OCI-LY1 (cell line): ENCODE data around the gene PNN.
"Not testable (repeated sequence)": the region's sequence is repeated elsewhere in the genome, so short reads cannot be mapped to it uniquely, and the experiment has no call there.

Source experiments
- EZH2 ChIP-seq: fragments of 200-600 bp; sonication (generic), shearing (Covaris generic); IDR thresholded peaks from 2 replicates; pipeline ENCODE4 v1.8.0; 2017; ENCODE audit warnings: borderline replicate concordance, mixed run types, mild to moderate bottlenecking, antibody characterized with exemption, low read length, moderate library complexity, mixed read lengths
- TF ChIP-seq, protein P1 (sequence below): fragments of 200-600 bp; sonication (generic), shearing (Covaris generic); IDR thresholded peaks from 2 replicates; pipeline ENCODE4 v1.5.1; 2017; ENCODE audit warnings: mild to moderate bottlenecking, antibody characterized with exemption, low read length, moderate library complexity, mixed read lengths

DNA sequence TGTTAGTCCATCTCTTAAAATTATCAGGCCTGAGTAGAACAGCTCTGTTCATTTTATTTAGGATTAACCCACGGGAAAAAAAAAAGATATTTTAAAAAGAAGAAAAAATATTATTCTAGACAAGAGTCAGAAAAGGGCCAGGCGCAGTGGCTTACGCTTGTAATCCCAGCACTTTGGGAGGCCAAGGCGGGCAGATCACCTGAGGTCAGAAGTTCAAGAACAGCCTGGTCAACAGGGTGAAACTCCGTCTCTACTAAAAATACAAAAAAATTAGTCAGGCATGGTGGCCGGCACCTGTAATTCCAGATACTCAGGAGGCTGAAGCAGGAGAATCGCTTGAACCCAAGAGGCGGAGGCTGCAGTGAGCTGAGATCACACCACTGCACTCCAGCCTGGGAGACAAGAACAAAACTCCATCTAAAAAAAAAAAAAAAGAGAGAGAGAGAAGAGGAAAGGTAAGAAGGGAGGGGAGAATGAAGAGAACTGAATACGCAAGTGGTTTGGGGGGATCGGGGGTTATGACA is 7.2 kb upstream of the PNN start:
- TF ChIP-seq, protein P1, sequence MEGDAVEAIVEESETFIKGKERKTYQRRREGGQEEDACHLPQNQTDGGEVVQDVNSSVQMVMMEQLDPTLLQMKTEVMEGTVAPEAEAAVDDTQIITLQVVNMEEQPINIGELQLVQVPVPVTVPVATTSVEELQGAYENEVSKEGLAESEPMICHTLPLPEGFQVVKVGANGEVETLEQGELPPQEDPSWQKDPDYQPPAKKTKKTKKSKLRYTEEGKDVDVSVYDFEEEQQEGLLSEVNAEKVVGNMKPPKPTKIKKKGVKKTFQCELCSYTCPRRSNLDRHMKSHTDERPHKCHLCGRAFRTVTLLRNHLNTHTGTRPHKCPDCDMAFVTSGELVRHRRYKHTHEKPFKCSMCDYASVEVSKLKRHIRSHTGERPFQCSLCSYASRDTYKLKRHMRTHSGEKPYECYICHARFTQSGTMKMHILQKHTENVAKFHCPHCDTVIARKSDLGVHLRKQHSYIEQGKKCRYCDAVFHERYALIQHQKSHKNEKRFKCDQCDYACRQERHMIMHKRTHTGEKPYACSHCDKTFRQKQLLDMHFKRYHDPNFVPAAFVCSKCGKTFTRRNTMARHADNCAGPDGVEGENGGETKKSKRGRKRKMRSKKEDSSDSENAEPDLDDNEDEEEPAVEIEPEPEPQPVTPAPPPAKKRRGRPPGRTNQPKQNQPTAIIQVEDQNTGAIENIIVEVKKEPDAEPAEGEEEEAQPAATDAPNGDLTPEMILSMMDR, result not testable (repeated sequence)
- not testable (repeated sequence) for TF ChIP-seq EZH2
